Tibial artery (tissue), 4 donors: ENCODE measurements around the gene NOL7.

Experiments
- DNase-seq, 2 donors: peaks; one replicate each; pipeline ENCODE4 v3.0.0-alpha.2; 2019
- H3K27ac ChIP-seq, 2 donors: fragments of 200-600 bp; sonication (generic) in 1 of 2; 1 replicate in 1 of 2; 2 replicates in 1 of 2; pipeline ENCODE4 v1.5.1; 2018 to 2019; ENCODE audit warnings: mild to moderate bottlenecking in 1 of 2
- H3K27me3 ChIP-seq, 2 donors: fragments of 200-600 bp; sonication (generic) in 1 of 2; one replicate each; pipeline versions ENCODE4 v1.5.1 to v1.6.0; 2016 to 2019
- H3K36me3 ChIP-seq, 3 donors: fragments of 200-600 bp; sonication (generic) in 2 of 3; one replicate each; pipeline ENCODE4 v1.5.1; 2016 to 2019; ENCODE audit warnings: mild to moderate bottlenecking in 2 of 3
- H3K4me1 ChIP-seq, 4 donors: fragments of 200-600 bp; sonication (generic) in 2 of 4; 1 replicate in 3 of 4; 2 replicates in 1 of 4; pipeline ENCODE4 v1.5.1; 2016 to 2019
- H3K4me3 ChIP-seq, 2 donors: fragments of 200-600 bp; sonication (generic) in 1 of 2; 1 replicate in 1 of 2; 2 replicates in 1 of 2; pipeline ENCODE4 v1.5.1; 2018 to 2019; ENCODE audit warnings: mild to moderate bottlenecking in 2 of 2
- H3K9me3 ChIP-seq, 3 donors: fragments of 200-600 bp; sonication (generic) in 1 of 3; one replicate each; pipeline ENCODE4 v1.5.1; 2016 to 2019
- intact Hi-C: fragments of 100-400 bp; cut with DNase I; formaldehyde crosslinking; loops from one replicate; pipeline ENCODE4 v1.15.0; 2023; ENCODE audit warnings: low total_unique reads
- TF ChIP-seq, protein P1 (sequence below), 2 experiments: fragments of 200-600 bp in 1 of 2; fragments of 450-650 bp in 1 of 2; IDR thresholded peaks; one replicate each; pipeline ENCODE4 v1.5.1; 2017 to 2019; ENCODE audit warnings: antibody characterized with exemption in 2 of 2, mild to moderate bottlenecking in 1 of 2, moderate library complexity in 1 of 2

The NOL7 gene

GRCh38 chr6:13572951-13573654 is 42.0 kb upstream of the NOL7 start:
- no peaks in the 10 kb centered on the region for H3K36me3 ChIP-seq
- no peak for DNase-seq
- H3K4me1 ChIP-seq: peaks cover 0 to 9% (median 6%) of the 10 kb centered on the region in 4 donors
- TF ChIP-seq, protein P1, sequence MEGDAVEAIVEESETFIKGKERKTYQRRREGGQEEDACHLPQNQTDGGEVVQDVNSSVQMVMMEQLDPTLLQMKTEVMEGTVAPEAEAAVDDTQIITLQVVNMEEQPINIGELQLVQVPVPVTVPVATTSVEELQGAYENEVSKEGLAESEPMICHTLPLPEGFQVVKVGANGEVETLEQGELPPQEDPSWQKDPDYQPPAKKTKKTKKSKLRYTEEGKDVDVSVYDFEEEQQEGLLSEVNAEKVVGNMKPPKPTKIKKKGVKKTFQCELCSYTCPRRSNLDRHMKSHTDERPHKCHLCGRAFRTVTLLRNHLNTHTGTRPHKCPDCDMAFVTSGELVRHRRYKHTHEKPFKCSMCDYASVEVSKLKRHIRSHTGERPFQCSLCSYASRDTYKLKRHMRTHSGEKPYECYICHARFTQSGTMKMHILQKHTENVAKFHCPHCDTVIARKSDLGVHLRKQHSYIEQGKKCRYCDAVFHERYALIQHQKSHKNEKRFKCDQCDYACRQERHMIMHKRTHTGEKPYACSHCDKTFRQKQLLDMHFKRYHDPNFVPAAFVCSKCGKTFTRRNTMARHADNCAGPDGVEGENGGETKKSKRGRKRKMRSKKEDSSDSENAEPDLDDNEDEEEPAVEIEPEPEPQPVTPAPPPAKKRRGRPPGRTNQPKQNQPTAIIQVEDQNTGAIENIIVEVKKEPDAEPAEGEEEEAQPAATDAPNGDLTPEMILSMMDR (IDR thresholded peaks at IDR 0.05): no peak
- peaks cover 0 to 5% of the 10 kb centered on the region in 2 donors for H3K27me3 ChIP-seq
- no peaks in the 10 kb centered on the region for H3K9me3 ChIP-seq
- intact Hi-C loops: loop anchor here (10.0 kb wide), 1 partner anchor 238 kb away; no protein-coding TSS in a partner anchor
- peak overlapping the region; percentile 76 to 91 for H3K4me3 ChIP-seq
- H3K27ac ChIP-seq: peak overlapping the region; percentile 95 to 96

DNA sequence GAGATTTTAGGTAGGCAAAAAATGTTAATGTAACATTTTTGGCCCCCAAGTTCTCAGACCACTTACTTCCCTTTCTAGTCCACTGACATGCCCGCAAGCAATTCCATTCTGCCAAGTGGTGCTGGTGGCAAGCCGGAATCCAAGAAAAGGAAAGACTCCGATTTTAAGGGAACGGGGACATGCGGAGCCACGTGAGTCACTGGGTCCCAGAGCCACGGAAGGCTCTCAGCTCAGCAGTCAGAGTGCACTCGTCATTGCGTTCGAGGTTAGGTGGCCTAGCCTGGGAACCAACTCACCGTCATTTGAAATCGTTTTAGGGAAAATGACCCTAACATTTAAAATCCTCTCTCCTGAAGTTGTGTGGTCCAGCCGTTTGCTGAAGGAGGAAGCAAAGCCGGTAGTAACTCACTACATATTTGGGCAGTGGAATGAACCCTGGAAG is 41.4 kb upstream of the NOL7 start:
- peak; percentile 32 to 81 for DNase-seq
- TF ChIP-seq, protein P1 (IDR thresholded peaks at IDR 0.05): no peak
- intact Hi-C loops: loop anchor here (10.0 kb wide), 1 partner anchor 239 kb away; no protein-coding TSS in a partner anchor
- Histone ChIP-seq H3K36me3 (no peaks in the 10 kb centered on the region), H3K27ac (peak overlapping the region; percentile 95 to 96), H3K27me3 (peaks cover 0 to 5% of the 10 kb centered on the region in 2 donors), H3K4me3 (peak overlapping the region; percentile 76 to 91), H3K9me3 (no peaks in the 10 kb centered on the region), H3K4me1 (peaks cover 0 to 9% (median 6%) of the 10 kb centered on the region in 4 donors)

- H3K9me3 ChIP-seq: no peaks in the 10 kb centered on the region
- no peaks in the 10 kb centered on the region for H3K36me3 ChIP-seq
- TF ChIP-seq, protein P1 (IDR thresholded peaks at IDR 0.05): peak; percentile 41 to 51
- H3K27me3 ChIP-seq: peaks cover 0 to 1% of the 10 kb centered on the region in 2 donors
- intact Hi-C loops: loop anchor here (10.0 kb wide), 1 partner anchor 239 kb away; no protein-coding TSS in a partner anchor
- peak; percentile 91 to 96 for DNase-seq
- peak overlapping the region; percentile 76 to 91 for H3K4me3 ChIP-seq
- peaks cover 0 to 9% (median 6%) of the 10 kb centered on the region in 4 donors for H3K4me1 ChIP-seq
- H3K27ac ChIP-seq: peak overlapping the region; percentile 95 to 96
Measured at GRCh38 chr6:13574149-13574570, 41.0 kb upstream of the NOL7 start.

- Histone ChIP-seq H3K9me3 (no peaks in the 10 kb centered on the region), H3K36me3 (peaks cover 0 to 2% (median under 1%) of the 10 kb centered on the region in 3 donors), H3K27me3 (no peaks in the 10 kb centered on the region), H3K4me3 (peak within 1 kb of the TSS; percentile 76 to 91), H3K4me1 (peaks cover 0 to 9% (median 6%) of the 10 kb centered on the region in 4 donors), H3K27ac (peak within 1 kb of the TSS; percentile 95 to 96)
- peak; percentile 75 to 90 for DNase-seq
- TF ChIP-seq, protein P1 (IDR thresholded peaks at IDR 0.05): peak in 1 of 2 experiments; percentile 69
- intact Hi-C loops: loop anchor here (5.0 to 10.0 kb wide), 2 partner anchors 43 to 240 kb away; partner anchors contain the start of gene NOL7
Measured at GRCh38 chr6:13574571-13575376, 40.4 kb upstream of the NOL7 start, which contains the start of gene SIRT5. TSS of gene SIRT5 (plus strand) at chr6:13574601. CDS start at chr6:13584111, 9,510 bp downstream.

- peak overlapping the region; percentile 76 to 91 for H3K4me3 ChIP-seq
- peak overlapping the region; percentile 95 to 96 for H3K27ac ChIP-seq
- H3K27me3 ChIP-seq: no peaks in the 10 kb centered on the region
- TF ChIP-seq, protein P1 (IDR thresholded peaks at IDR 0.05): peak in 1 of 2 experiments; percentile 75
- no peaks in the 10 kb centered on the region for H3K9me3 ChIP-seq
- H3K4me1 ChIP-seq: peaks cover 0 to 9% (median 6%) of the 10 kb centered on the region in 4 donors
- peaks cover 0 to 8% (median 4%) of the 10 kb centered on the region in 3 donors for H3K36me3 ChIP-seq
- DNase-seq: no peak
- intact Hi-C loops: loop anchor here (5.0 to 10.0 kb wide), 2 partner anchors 42 to 241 kb away; partner anchors contain the start of gene NOL7
Measured at GRCh38 chr6:13575377-13575775, 39.8 kb upstream of the NOL7 start.
